HG02981 (cell line): ENCODE results near the gene L3MBTL2.

Source experiments
- ATAC-seq: cut with Tn5 transposase; IDR thresholded peaks from one replicate; pipeline ENCODE4 v1.9.1; 2021; ENCODE audit warnings: mild to moderate bottlenecking, moderate library complexity; ENCODE audit not compliant: unreplicated experiment

The L3MBTL2 gene

GRCh38 chr22:41206719-41207118 is 1.6 kb downstream of the L3MBTL2 start:
- ATAC-seq: no peak

GRCh38 chr22:41215409-41215808 is 10.3 kb downstream of the L3MBTL2 start:
- no peak for ATAC-seq

- ATAC-seq: no peak
These were observed 10.8 kb downstream of the L3MBTL2 start for GRCh38 chr22:41215926-41216325.

GRCh38 chr22:41216984-41217383 is 11.9 kb downstream of the L3MBTL2 start:
- ATAC-seq: no peak

GRCh38 chr22:41217553-41218157 is 12.5 kb downstream of the L3MBTL2 start:
- no peak for ATAC-seq

- ATAC-seq: no peak
These were observed 17.9 kb downstream of the L3MBTL2 start for GRCh38 chr22:41222846-41223507.

GRCh38 chr22:41223535-41223934 is 18.4 kb downstream of the L3MBTL2 start:
- ATAC-seq: no peak

- ATAC-seq: no peak
These were observed 21.9 kb downstream of the L3MBTL2 start for GRCh38 chr22:41226723-41227655.

GRCh38 chr22:41229215-41229614 is 24.1 kb downstream of the L3MBTL2 start:
- ATAC-seq: no peak

- ATAC-seq: no peak
These were observed 24.8 kb downstream of the L3MBTL2 start for GRCh38 chr22:41229730-41230400.

- no peak for ATAC-seq
These were observed 25.3 kb downstream of the L3MBTL2 start for GRCh38 chr22:41230401-41230785.

GRCh38 chr22:41231369-41231768 is 26.3 kb downstream of the L3MBTL2 start:
- ATAC-seq: no peak

GRCh38 chr22:41234815-41235695 is 29.9 kb downstream of the L3MBTL2 start:
- ATAC-seq: no peak

- no peak for ATAC-seq
These were observed 32.1 kb downstream of the L3MBTL2 start for GRCh38 chr22:41237036-41237706.

GRCh38 chr22:41237707-41238569 is 32.8 kb downstream of the L3MBTL2 start:
- ATAC-seq: peak; percentile 75

- ATAC-seq: no peak
These were observed 33.7 kb downstream of the L3MBTL2 start for GRCh38 chr22:41238570-41239442.

- no peak for ATAC-seq
These were observed 34.5 kb downstream of the L3MBTL2 start for GRCh38 chr22:41239443-41240128.
